Measurements from ENCODE around the gene TRIM44. TPM values are rescaled to one million over a fixed set of nuclear protein-coding genes. Genes with fewer than 3 reads are reported as not detected.
"Not testable (repeated sequence)": the region's sequence is repeated elsewhere in the genome, so short reads cannot be mapped to it uniquely, and the experiment has no call there.

The TRIM44 gene
- total RNA-seq, 1 experiment from 2014 or later = 38.1 TPM

DNA sequence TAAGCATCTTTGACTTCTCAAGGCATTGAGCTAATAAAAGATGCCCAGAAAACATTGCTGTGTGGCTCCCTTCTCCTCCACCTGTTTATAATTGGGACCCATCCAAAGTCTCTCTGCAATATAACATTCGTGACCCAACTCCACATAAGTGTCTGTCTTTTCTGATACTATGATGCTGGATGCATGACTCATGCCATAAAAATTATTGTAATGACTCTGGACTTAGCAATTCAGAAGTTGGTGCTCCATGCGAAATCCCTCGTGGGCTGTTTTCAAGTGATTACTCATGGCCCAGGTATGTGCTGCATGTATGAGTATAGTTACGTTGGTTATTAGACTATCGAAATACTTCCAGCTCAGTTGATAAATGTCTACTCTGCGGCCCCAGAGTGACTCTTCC is 32.7 kb upstream of the TRIM44 start:
- in situ Hi-C loops (cut with HindIII; ENCODE audit: low sequenced_read_pairs) = no loop called here
- peak; percentile 30 for DNase-seq (ENCODE audit: low spot score)

DNA sequence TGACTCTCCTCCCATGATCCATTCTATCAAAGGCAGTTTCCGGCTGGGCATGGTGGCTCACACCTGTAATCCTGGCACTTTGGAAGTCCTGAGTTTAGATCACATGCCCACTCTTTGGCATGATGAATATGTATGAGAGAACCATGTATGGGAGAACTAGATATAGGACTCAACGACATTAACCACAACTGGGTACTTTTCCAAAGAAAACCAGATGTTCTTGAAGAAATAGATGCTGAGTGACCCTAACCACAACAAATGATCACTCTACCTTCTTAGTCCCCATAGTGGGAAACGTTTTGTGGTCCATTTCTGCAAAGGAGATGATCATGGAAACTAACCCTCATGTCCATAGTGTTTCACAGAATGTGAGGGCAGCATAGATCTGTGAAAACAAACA is 30.7 kb upstream of the TRIM44 start:
- DNase-seq (ENCODE audit: low spot score) = no peak
- in situ Hi-C loops (cut with HindIII; ENCODE audit: low sequenced_read_pairs) = no loop called here

DNA sequence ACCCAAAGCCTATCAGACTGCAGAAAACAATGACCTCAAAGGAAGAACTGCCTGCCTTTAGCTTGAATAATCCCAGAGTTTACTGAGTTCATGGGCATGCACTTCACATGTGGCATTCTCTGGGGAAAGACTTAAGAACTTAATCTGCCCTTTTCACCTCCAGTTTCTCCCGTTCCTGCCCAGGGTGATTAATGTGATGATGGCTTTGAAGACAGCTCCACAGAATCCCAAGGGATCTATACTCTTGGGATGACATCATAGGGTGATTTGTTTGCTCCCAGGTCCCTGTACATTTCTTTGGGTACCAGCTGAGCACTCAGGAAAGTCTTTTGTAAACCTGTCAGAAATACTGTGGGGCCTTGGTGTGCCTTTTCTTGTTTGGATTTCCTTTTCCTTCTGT is 30.3 kb upstream of the TRIM44 start:
- DNase-seq (ENCODE audit: low spot score) = no peak
- in situ Hi-C loops (cut with HindIII; ENCODE audit: low sequenced_read_pairs) = no loop called here

DNA sequence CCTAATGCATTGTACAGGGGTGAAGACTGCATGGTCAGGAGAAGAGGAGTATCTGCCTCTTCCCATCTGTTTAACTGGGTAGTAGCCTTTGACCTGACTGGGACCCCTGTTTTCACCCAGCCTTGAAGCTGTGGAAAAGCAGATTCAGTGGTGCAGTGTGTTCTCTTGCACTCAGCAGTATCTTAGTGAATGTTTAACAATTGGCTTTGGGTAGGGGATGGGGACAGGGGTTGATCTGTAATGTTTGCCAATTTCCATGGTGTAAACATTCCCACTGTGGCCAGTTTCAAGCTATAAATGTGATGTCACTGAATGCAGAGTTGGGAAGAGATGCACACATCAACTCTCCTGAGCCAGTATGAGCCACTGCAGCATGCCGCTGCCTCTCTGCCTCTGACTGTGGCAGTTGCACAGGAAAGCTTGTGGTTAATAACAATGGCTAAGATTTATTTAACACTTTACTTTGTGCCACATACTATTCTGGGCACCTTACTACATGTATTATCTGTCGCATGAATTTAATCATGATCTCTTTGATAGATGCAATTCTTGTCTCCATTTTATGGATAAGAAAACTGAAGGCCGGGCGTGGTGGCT is 28.6 kb upstream of the TRIM44 start:
- in situ Hi-C loops (cut with HindIII; ENCODE audit: low sequenced_read_pairs) = no loop called here
- no peak for DNase-seq (ENCODE audit: low spot score)

DNA sequence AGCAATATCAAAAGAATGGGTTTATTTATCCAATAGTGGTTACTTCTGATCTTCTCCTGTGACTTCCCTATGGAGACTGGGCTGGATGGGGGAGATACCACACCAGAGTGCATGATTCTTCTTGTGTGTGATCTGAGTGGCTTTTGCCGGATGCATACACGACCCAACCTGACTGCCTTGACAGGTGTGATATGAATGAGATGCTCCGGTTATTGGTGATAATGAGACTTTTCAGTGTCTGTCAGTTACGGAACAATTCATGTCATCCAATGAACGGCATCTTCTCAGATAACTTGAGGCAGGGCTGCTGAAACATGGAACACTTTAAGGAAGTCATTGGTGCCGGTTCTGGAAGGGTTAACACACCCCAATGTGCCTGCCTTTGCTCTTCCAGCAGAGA is 26.6 kb upstream of the TRIM44 start:
- DNase-seq (ENCODE audit: low spot score) = no peak
- in situ Hi-C loops (cut with HindIII; ENCODE audit: low sequenced_read_pairs) = no loop called here

DNA sequence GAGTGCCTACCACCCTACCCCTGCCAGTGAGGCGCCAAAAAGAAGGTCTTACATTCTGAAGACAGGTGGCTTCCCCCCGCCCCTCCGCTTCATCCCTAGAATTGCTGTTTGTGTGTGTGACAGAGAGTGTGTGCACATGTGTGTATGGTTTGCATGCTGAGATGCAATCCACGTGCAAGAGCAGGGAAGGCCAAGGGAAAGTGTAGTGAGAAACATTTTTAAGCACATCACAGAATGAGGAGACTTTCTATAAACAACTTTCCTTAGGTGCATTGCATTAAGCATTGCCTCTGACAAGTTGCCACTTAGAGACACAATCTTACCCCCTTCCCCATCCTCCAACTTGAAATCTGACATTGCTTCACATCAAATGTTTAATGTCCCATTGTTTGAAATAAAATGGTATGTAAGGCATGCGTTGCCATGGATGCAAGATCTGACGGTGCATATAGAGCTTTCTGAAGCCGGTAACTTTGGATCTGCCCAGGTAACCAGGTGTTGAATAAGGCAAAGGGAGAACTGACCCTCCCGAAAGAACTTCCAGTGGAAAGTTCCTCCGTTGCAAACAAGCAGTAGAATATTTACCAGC is 22.9 kb upstream of the TRIM44 start:
- in situ Hi-C loops (cut with HindIII; ENCODE audit: low sequenced_read_pairs) = no loop called here
- DNase-seq (ENCODE audit: low spot score) = no peak

DNA sequence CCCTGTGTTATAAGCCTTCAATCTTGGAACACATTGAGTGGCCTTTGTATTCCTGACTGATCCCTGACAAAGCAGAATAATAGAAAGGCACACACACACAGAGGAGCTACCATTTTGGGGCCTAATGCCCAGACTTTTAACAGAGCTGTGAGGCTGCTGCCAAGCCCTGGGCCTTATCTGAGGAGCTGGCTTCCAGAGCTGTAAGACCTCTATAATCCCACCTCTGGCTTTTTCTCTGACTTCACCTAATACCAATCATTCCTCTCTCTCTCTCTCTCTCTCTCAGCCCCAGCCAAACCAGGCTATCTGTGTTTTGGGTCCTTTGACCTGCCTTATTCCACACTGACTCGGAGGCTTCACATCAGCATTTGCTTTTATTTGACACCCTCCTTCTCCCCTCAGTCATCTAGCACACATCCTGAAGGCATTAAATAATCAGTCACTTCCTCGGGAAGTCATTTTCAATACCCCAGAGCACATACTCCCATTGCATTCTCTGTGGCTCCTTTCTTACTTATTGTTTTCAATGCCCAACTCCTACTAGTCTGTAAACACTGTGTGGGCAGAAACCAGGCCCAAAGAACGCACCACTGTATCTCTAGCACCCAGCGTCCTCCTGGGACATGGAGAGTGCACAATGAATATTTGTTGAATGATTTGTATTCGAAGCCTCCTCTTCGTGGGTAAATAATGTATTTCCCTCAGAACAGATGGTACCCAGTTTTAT is 21.2 kb upstream of the TRIM44 start:
- DNase-seq (ENCODE audit: low spot score) = no peak
- in situ Hi-C loops (cut with HindIII; ENCODE audit: low sequenced_read_pairs) = no loop called here

DNA sequence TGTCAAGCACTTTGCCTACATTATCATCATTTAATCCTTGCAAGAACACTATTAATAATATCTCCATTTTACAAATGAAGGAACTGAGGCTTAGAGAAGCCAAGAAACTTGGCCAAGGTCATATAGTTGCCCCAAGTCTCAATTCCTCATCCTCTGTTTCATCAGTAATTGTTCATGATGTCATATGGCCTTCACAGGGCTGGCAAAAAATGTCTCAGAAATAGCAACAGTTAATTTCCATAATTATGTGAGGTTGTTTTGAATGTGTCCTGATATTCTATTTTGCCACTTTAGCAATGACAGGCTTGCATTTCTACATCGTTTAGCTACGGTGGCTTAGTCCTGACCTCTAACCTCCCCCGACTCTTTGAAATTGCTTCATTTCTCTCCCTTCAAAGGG is 20.6 kb upstream of the TRIM44 start:
- no peak for DNase-seq (ENCODE audit: low spot score)
- in situ Hi-C loops (cut with HindIII; ENCODE audit: low sequenced_read_pairs) = no loop called here

DNA sequence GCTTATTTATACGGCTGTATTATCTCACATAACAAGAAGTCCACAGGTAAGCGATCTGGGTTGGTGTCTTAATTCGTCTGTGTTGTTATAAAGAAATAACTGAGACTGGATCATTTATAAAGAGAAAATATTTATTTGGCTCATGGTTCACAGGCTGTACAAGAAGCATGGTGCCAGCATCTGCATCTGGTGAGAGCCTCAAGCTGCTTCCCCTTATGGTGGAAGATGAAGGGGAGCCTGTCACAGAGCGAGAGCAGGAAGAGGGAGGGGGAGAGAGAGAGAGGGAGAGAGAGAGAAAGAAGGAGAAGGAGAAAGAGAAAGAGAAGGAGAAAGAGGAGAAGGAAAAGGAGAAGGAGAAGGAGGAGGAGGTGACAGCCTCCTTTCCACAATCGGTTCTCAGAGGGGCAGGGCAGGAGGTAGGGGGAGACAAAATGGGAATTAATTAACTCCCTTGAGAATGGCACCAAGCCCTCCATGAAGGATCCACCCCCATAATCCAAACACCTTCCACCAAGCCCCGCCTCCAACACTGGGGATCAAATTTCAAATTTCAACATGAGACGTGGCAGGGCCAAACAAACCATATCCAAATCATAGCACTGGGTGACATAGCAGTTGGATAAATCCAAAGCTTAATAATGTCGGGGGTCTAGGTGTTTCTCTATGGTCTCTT is 15.0 kb upstream of the TRIM44 start:
- in situ Hi-C loops (cut with HindIII; ENCODE audit: low sequenced_read_pairs) = no loop called here
- peak; percentile 21 for DNase-seq (ENCODE audit: low spot score)

DNA sequence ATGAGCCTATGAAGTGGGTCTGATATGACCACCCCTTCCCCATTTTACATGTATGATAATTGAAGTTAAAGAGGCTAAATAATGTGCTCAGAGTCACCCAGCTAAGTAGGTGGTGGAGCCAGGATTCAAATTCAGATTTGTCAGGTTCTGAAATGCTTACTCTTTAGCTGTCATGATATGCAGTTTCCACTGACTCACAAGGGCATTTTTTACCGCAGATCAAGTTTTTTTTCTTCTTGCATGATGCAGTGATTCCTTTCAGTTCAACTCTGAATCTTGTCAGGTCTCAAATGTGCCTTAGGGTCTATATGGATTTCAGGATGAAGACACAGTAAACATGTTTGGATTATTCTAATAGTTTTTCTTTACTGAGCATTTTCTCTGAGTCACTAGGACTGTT is 12.6 kb upstream of the TRIM44 start:
- in situ Hi-C loops (cut with HindIII; ENCODE audit: low sequenced_read_pairs) = no loop called here
- DNase-seq (ENCODE audit: low spot score) = no peak

DNA sequence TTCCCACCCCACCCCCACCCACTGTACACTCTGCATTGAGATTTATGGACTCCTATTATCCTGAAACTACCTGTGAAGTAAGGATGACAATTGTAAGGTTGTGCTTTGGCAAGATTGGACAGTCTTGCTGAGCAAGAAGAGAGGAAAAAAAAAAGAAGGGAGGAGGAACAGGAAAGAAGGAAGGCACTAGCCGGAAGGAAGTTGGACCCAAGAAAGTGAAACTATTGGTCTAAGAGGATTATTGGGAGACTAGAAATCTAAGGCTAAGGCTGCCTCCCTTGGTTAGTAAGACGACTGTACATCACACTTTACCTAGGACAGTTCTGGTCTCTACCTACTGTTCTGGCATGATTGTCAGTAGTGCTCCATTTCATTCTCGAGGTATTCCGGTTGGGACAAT is 12.1 kb upstream of the TRIM44 start:
- in situ Hi-C loops (cut with HindIII; ENCODE audit: low sequenced_read_pairs) = no loop called here
- no peak for DNase-seq (ENCODE audit: low spot score)

DNA sequence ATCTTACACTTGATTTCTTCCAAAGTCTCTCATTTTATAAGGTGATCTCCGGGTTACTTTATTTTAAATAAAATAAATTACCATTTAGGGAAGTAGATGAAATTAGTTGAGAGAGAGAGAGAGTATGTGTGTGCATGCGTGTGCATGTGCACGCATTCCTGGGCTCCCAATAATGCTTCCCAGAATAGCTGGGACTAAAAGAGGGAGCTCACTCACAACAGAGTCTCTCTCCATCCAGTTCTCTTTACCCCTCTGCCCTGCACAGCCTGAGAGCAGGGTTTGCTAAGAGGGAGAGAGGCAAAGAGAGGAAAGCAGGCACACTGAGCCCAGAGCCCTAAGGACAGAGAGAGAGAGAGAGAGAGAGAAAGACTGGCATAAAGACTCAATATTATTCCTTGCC is 11.3 kb upstream of the TRIM44 start:
- in situ Hi-C loops (cut with HindIII; ENCODE audit: low sequenced_read_pairs) = no loop called here
- DNase-seq (ENCODE audit: low spot score) = no peak

DNA sequence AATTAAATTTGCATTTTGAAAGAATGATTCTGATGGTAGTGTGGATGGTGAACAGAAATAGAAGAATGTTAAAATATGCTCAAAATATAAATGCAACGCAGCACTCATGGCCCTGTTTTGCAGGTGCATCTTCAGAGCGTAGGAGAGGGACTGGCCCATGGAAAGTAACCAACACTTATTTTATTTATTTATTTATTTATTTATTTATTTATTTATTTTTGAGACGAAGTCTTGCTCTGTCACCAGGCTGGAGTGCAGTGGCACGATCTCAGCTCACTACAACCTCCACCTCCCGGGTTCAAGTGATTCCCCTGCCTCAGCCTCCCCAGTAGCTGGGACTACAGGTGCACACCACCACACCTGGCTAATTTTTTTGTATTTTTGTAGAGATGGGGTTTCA is 9.8 kb upstream of the TRIM44 start:
- DNase-seq (ENCODE audit: low spot score); in situ Hi-C loops (cut with HindIII; ENCODE audit: low sequenced_read_pairs): not testable (repeated sequence)

DNA sequence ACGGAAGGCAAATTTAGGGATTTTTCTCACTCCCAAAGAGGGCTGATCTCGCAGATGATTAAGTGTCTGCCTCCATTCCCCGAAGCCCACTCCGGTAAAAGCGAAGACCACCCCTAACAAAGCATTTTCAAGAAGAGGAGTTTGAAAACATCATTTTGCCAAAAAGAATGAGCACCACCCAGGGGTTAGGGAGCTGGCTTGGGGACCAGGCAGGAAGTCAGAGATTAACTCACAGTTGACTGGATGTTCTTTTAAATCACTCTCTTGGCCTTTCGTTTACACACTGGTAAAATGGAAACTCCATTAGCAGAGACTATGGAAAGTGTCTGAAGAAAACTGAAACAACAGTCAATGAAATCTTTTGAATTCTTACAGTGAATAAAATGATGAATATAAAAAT is 7.9 kb upstream of the TRIM44 start:
- DNase-seq (ENCODE audit: low spot score) = no peak
- in situ Hi-C loops (cut with HindIII; ENCODE audit: low sequenced_read_pairs) = no loop called here

DNA sequence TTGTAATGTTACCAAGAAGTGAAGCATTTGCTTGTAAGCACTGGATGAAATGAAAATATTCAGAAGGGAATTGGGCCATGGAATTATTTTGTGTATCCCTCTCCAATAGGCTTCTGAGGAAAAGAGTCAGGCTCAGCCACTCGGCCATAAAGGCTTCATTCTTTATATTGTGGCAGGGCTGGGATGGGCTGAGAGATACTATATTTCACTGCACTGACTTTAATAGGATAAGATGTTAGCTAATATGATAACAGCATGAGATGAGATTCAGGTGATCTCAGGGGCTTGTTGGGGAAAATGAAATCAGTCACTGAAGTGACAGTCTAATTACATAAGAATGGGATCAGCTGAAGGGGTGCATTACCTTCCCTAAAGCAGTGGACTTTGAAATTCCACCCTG is 7.3 kb upstream of the TRIM44 start:
- in situ Hi-C loops (cut with HindIII; ENCODE audit: low sequenced_read_pairs) = no loop called here

DNA sequence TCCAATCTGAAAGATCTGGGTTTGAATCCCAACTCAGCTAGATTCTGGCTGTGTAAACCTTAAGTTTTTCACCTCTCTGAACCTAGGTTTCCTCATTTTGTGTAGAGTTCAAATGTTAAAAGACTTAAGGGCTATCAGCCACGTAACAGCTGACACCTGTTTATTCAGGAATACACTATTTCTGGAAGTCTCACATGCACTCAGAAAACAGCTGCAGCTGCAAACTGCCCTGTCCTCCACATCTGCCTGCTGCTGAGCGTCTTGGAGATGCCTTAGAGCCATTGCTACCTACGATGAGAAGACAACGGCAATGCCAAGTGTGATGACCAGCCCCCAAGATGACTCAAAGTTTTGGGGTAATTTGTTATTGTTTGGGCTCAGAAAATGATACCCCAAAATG is 6.7 kb upstream of the TRIM44 start:
- DNase-seq (ENCODE audit: low spot score) = no peak
- in situ Hi-C loops (cut with HindIII; ENCODE audit: low sequenced_read_pairs) = no loop called here

More for the DNA sequence above, 7.3 kb upstream of the TRIM44 start:
- no peak for DNase-seq (ENCODE audit: low spot score)

DNA sequence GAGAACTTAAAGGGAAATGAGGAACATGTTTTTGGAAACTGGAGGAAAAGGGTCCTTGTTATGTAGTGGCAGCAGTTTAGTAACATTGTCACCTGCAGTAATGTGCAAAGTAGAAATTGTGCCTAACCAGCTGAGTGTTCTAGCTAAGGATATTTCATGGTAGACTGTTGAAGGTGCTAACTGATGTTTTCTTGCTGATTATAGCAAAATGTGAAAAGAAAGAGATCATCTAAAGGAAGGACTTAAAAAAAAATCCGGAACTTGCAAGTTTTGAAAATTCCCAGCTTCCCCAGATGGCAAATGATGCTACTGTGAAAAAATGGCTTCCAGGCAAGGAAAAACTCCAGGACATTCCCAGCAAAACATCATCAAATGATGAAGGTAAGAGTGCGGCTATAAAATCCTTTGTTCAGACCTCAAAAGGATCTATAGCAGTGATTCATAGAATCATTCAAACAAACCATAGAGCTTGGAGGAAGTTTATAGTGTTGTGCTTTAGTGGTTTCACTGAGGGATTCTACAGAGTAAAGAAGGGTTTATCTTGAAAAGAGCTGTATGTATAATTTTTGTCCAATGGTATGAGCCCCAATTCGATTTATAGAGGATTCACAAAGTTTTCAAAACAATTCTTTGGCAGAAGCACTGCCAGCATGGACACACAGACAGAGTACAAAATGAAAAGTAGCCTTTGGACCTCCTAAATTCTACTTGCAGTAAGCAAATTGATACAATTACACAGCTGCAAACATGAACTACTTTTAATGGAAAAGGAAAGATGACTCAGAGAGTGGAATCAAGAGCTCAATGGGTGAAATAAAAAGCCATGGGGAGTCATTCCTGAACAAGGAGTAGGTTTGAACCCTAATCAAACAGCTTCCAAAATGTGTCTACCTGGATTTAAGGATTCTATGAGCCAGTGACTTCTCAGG is 4.3 kb upstream of the TRIM44 start:
- in situ Hi-C loops (cut with HindIII; ENCODE audit: low sequenced_read_pairs) = no loop called here
- DNase-seq (ENCODE audit: low spot score) = no peak

DNA sequence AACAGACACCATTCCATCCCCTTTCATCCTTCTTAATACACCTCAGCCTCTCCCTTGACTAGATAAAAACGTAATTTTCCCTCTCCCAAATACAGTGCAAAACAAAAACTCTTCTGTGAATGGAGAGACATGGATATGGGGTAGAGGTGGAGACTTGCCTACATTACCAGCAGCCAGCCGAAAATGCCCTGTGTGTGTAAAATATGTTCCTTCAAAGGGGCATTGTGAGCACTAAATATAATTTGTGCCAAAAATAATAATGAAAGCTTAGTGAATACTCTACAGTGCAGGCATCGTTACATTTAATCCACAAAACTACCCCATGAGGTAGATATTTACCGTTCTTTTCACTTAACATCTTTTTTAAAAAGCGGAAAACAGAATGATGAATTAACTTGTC is 1.0 kb upstream of the TRIM44 start:
- peak; percentile 64 for DNase-seq (ENCODE audit: low spot score)
- in situ Hi-C loops (cut with HindIII; ENCODE audit: low sequenced_read_pairs) = no loop called here

DNA sequence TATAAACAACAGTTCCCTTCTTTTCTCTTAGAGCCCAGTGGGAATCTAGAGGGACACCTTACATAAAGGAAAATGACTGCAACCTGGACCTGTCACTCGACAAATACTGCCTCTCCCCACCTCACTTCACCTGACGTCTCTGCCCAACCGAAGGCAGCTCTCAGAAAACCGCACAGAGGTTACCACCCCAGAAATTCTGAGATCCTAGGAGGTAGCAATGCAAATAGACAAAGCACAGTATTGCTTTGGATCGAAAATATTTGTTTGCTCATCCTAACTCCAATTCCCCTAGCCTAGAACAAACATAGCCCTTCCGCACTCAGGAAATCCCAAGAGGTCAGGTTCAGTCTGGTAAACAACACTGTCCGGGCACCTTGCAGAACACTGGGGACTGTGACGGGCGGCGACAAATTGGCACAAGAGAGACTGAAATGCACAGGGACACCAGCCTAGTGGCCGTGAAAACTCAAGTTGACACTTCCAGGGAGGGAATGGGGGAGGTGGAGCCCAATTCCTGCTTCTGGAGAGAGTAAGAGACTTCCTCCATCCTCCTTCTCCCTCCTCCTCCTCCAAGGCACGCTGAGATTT is 420 bp upstream of the TRIM44 start:
- in situ Hi-C loops (cut with HindIII; ENCODE audit: low sequenced_read_pairs) = no loop called here
- DNase-seq (ENCODE audit: low spot score) = peak; percentile 91

All from G401 (cell line).